Stimulated activated CD8-positive, alpha-beta memory T cell treated with anti-CD3 and anti-CD28 coated beads, Interleukin-4, amount 100 ng/mL, for 1 hour (primary cell): ENCODE measurements around the gene PROKR1.
"Not testable (repeated sequence)": the region's sequence is repeated elsewhere in the genome, so short reads cannot be mapped to it uniquely, and the experiment has no call there.

Experiments
- DNase-seq, 2 donors: peaks; one replicate each; pipeline ENCODE4 v3.0.0-alpha.2; 2020; ENCODE audit warnings: low read depth in 2 of 2, low spot score in 1 of 2

The PROKR1 gene

GRCh38 chr2:68653538-68653982 is 10.2 kb downstream of the PROKR1 start:
- no peak for DNase-seq

- DNase-seq: no peak
Observed at GRCh38 chr2:68658266-68658665, 14.9 kb downstream of the PROKR1 start.

GRCh38 chr2:68659081-68659480 is 15.7 kb downstream of the PROKR1 start:
- DNase-seq: no peak

- no peak for DNase-seq
Observed at GRCh38 chr2:68660658-68661057, 17.3 kb downstream of the PROKR1 start.

- DNase-seq: no peak
Observed at GRCh38 chr2:68662466-68662865, 19.1 kb downstream of the PROKR1 start.

- no peak for DNase-seq
Observed at GRCh38 chr2:68663371-68664156, 20.2 kb downstream of the PROKR1 start.

- no peak for DNase-seq
Observed at GRCh38 chr2:68667371-68667770, 24.0 kb downstream of the PROKR1 start.

GRCh38 chr2:68669651-68670050 is 26.3 kb downstream of the PROKR1 start:
- DNase-seq: no peak

- DNase-seq: no peak
Observed at GRCh38 chr2:68671961-68672360, 28.6 kb downstream of the PROKR1 start.

GRCh38 chr2:68673631-68674030 is 30.3 kb downstream of the PROKR1 start:
- DNase-seq: no peak

GRCh38 chr2:68675470-68675869 is 32.1 kb downstream of the PROKR1 start:
- no peak for DNase-seq

GRCh38 chr2:68677837-68678236 is 34.5 kb downstream of the PROKR1 start:
- DNase-seq: not testable (repeated sequence)

- not testable (repeated sequence) for DNase-seq
Observed at GRCh38 chr2:68679166-68679916, 36.0 kb downstream of the PROKR1 start.

- DNase-seq: not testable (repeated sequence)
Observed at GRCh38 chr2:68679917-68680267, 36.5 kb downstream of the PROKR1 start.

GRCh38 chr2:68684197-68684596 is 40.8 kb downstream of the PROKR1 start:
- DNase-seq: no peak

GRCh38 chr2:68686178-68686577 is 42.8 kb downstream of the PROKR1 start:
- DNase-seq: no peak

- DNase-seq: no peak
Observed at GRCh38 chr2:68687018-68687417, 43.6 kb downstream of the PROKR1 start.

GRCh38 chr2:68689553-68690537 is 46.5 kb downstream of the PROKR1 start:
- no peak for DNase-seq

GRCh38 chr2:68690851-68691250 is 47.5 kb downstream of the PROKR1 start:
- no peak for DNase-seq

- DNase-seq: no peak
Observed at GRCh38 chr2:68692511-68692910, 49.1 kb downstream of the PROKR1 start.

GRCh38 chr2:68693951-68694350 is 50.6 kb downstream of the PROKR1 start:
- no peak for DNase-seq
